ENCODE results near the gene BCAR3.

DNA sequence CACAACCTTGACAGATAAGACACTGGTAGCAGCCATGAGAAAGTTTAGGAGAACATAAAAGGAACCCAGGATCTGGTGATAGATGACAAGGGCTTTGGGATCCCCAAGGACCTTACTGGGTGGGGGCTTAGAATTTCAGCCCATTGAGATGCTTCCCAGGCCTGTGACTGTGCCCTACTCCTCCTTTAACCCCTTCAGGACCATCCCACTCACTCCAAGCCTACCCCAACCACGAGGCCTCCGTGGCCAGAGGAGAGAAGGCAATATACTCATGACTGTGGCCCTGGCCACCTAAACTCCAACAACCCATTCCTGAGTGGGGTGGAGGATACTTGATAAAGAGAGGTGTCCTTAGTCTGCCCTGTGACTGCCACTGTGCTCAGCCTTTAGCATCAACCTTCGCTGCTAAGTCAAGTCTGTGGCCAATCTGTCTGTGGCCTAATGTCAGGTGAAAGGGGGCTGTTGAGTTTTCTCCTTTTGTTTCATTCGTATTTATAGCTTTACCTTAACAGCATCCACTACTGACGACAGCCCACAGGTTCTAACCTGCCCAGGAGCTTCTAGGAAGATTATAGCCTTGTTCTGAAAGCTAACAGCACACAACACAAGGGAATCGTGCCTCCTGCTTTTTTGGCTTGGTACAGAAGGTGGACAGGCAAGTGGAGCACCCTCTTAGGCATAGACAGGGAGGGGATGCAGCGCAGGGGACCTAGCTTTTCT lies 16.9 kb upstream of the BCAR3 start:
- no peak for TF ChIP-seq CTCF (IDR thresholded peaks at IDR 0.05; ENCODE audit: borderline replicate concordance, extremely low read depth, low read length, poor library complexity, severe bottlenecking)
- TF ChIP-seq EZH2 (IDR thresholded peaks at IDR 0.05; ENCODE audit: borderline replicate concordance, low read depth, low read length, severe bottlenecking), result no peak
